COR-L47 (cell line): Measurements from ENCODE around the gene SRCAP.

Source experiments
- DNase-seq: peaks from one replicate; lab custom pipeline; 2025; lab: John Stamatoyannopoulos, UW

The SRCAP gene

DNA sequence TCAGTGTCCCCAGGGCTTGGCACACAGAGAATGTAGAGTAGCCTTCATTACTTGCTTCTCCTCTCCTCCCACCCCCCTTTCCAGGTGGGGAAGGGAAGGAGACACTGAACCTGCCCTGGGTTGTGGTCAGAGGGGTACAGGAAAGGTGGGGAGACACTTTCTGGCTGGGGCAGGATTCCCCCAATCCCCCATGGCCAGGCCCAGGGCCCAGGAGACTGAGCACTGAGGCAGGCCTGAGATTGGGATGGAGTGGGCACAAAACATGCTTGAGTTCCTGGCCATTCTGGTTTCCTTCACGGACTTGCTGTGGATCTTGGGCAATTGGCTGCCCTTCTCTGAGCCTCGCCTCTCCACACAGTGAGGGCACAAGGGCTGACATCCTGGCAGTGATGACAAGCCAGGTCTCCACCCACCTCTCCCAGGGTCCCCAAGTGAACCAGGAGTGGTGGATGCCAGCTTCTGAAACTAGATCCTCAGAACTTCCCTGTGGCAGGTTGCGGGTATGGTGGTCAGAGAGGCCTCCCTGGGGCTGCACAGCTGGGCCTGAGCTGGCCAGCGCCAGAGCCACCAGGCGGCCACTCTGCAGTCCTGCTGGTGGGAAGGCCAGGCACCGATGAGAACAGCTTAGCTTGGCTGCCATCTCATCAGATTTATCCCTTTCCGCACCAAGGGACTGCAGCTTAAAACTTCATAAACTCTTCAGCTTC, 78.8 kb downstream of the SRCAP start:
- DNase-seq: no peak

DNA sequence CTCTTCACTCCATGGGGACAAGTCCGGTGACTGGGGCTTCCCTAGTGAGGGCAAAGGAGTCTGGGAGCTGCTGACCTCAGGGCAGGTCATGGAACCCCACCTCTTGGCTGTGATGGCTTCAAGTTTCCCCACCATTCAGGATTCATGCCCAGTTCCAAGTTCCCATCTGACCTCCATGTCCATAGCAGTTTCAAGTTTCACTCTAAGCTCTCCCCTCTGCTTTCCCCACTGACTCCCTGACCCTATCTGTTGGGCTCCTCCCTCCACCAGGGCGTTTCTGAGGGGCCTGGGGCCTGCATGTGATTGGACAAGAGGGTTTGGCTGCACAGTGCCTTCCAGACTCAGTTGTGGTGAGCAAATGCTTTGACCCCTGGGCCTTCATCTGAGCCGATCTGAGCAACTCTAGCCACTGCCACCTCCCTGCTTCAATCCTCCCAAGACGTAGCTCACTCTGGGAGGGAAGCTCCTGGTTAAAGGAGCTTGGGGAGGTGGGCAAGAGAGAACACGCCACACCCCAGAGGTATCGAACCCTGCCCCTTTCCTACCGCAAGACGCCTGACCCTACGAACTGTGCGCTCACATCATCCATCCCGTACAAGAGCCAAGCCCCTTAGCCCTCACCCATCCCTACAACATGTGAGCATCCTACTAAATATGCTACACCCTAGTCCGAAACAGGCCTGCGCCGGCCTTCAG, 79.7 kb downstream of the SRCAP start:
- no peak for DNase-seq

DNA sequence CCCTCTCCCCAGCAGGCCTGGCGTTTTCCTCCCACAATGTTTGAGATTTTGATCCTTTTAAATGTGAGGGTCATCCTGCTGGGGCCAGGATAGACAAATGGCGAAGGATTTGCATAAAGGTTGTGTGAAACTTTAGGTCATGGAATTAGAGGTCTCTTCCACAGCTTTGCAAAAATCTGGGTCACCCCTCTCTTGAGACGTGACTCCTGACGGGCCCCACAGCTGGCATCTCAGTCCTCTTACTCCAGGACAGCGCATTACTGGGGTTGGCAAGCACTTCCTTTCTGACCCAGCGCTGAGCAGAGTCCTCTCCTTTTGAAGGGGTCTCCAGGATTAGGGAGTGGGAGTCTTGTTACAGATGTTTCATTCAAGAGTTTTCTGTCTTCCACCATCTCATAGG, 80.6 kb downstream of the SRCAP start:
- DNase-seq: no peak

DNA sequence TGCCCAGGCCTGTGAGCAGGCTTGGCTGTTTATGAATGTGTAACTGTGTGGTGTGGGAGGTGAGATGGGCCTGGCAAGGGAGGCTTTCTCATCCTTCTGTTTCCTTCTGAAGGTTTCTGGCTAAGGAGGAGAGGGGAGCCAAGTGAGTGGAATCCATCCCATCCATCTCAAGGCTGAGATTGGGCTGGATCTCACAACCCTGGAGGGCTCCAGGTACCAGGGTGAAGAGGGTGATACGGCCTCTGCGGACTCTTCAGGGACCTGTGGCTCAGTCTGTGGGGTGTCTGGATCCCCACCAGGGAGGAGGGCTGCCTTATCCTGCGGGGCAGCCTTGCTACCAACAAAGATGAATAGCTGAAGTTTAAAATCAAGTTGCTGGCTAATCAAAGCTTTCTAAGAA, 81.0 kb downstream of the SRCAP start:
- no peak for DNase-seq

- DNase-seq: no peak
These were observed 81.6 kb downstream of the SRCAP start for GRCh38 chr16:30780549-30780948.

- no peak for DNase-seq
These were observed 83.7 kb downstream of the SRCAP start for GRCh38 chr16:30782486-30783279.

DNA sequence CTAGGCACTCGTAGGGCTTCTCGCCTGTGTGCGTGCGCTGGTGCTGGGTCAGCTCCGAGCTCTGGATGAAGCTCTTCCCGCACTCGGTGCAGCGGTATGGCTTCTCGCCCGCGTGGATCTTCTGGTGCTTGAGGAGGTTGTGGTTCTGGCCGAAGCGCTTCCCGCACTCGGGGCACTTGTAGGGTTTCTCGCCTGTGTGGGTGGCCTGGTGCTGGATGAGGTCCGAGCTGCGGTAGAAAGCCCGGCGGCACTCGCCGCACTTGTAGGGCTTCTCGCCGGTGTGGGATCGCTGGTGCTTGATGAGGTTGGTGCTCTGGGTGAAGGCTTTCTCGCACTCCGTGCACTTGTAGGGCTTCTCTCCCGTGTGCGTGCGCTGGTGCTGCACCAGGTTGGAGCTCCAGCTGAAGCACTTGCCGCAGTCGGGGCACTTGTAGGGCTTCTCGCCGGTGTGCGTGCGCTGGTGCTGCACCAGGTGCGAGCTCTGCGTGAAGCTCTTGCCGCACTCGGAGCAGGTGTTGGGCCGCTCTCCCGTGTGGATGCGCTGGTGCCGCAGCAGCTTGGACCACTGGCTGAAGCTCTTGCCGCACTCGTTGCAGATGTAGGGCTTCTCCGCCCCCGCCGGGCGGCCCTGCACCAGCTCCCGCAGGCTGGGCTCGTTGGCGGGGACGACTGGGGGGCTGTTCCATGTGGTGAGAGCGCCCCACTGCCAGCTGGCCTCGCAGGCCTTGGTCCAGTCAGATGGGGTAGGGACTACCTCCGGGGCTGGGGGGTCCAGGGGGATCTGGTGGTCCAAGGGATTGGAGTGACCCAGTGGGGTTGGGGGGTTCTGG, 84.5 kb downstream of the SRCAP start:
- DNase-seq: no peak

DNA sequence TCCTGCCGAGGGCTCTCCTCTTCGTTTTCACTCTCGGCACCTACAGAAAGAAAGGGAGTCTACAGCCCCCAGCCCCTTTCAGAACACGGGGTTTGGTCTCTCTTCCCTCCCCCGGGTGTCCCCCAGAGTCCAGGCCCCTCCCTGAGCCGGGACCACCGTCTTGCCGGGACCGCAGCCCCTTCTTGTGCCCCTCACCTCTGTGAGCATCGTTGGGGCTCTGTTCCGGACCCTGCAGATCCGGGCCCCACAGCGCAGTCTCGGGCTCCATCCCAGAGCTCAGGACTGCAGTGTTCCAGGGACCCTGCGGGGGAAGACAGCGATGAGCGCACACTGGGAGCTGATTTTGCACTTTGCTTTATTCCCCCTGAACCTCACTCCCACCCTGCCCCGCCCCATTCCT, 85.2 kb downstream of the SRCAP start:
- no peak for DNase-seq

DNA sequence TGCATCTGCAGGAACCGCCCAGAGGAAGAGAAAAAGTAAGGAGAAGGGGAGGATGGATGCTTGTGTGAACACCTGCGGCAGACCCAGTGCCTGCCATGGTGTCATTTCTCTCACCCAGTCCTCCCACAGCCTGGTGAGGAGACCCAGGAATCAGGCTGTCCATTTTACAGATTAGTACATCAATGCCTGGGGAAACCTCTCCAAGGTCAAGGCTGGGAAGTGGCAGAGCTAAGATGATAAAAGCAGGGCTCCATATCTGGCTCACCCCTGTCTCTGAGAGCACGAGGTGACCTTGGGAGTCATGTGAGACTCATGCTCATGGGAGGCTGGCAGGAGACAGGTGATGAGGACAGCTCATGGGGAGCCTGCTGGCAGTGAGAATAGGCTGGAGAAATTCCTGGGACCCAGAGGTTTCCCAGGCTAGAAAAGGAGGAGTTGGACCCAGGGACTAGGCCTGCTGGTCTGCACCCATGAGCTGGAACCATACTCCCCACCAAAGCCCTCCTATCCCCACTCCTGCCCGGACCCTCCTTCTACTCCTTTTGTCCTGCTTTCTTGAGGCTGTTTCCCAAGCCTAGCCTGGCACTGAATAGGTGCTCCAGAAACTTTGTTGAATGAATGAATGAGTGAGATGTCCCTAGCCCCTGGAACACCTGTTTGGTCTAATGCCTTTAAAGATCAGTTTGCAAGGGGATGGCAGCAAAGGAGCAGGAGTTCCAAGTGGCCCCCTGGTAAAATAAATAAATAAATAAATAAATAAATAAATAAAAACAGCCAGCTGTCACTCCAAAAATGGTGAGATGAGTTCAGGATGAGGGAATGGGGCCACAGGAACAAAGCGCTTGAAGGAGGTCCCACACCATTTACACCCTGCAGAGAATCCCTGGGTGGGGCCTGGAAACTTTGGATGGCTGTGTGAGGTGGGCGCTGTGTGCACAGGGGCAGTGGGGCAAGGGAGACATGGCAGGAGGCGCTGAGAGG, 86.4 kb downstream of the SRCAP start:
- DNase-seq: no peak

DNA sequence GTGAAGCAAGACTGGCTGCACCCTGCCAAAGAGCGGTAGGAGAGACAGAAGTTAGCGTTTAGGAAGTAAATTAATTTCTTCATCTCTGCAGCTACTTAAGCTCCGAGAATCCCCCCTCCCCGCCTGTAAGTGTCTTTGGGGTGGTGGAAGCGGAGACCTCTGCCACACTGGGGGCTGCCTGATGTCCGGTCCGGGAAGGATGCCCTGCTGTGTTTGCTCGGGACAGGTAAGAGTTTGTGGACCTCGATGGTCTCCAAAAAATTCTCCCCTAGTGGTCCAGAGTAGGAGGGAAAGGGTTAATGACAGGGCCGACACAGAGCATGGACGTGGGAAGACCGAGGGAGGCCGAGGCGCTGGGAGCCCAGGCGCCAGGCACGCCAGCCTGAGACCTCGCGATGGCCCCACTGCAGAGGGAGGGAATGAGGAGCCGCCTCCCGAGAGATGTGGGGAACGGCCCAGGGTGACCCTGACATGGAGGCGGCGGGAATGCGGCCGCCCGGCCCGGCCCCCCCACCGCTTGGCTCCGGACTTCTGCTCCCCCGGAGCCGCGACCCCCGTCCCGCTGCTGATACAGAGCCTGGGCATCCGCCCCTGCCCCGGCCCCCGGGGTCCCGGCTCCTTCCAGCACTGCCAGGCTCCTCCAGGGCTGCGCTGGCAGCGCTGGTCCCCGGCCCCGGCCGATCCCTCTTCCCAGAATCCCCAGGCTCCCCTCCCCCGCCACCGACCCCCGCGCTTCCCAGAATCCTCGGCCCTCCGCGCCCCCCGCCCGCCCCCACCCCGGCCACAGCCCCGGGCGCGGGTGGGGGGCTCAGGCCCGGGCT, 87.4 kb downstream of the SRCAP start:
- no peak for DNase-seq

- DNase-seq: peak; percentile 63
These were observed 88.1 kb downstream of the SRCAP start, which contains the start of gene ZNF629 for GRCh38 chr16:30786936-30787612. ZNF629 (minus strand) TSS chr16:30787205; CDS start chr16:30784482, 2,723 bp downstream.

- no peak for DNase-seq
These were observed 88.8 kb downstream of the SRCAP start for GRCh38 chr16:30787613-30788378.
